ENCODE data around the gene ADAM30. TPM values are rescaled to one million over a fixed set of nuclear protein-coding genes. Genes with fewer than 3 reads are reported as not detected.

Gene ADAM30
- total and polyA plus RNA-seq, 8 donors, result not detected

- Histone ChIP-seq H3K27ac (no peak overlapping the region), H3K4me1 (no peaks in the 10 kb centered on the region), H3K9me3 (no peaks in the 10 kb centered on the region), H3K27me3 (peaks cover 0 to 13% of the 10 kb centered on the region in 2 donors), H3K36me3 (no peaks in the 10 kb centered on the region), H3K4me3 (no peak overlapping the region)
- no peak for DNase-seq
- intact Hi-C loops (cut with DNase I), result no loop called here
- TF ChIP-seq CTCF (IDR thresholded peaks at IDR 0.05), result no peak
- no peak for ATAC-seq
These were observed 2.3 kb downstream of the ADAM30 start for GRCh38 chr1:119893827-119894700.

- no peak for DNase-seq
- no peaks in the 10 kb centered on the region for H3K36me3 ChIP-seq
- ATAC-seq, result no peak
- no peaks in the 10 kb centered on the region for H3K4me1 ChIP-seq
- H3K27me3 ChIP-seq, result peaks cover 0 to 13% of the 10 kb centered on the region in 2 donors
- no peak overlapping the region for H3K27ac ChIP-seq
- no peak overlapping the region for H3K4me3 ChIP-seq
- intact Hi-C loops (cut with DNase I), result no loop called here
- peaks cover 0 to 5% of the 10 kb centered on the region in 2 donors for H3K9me3 ChIP-seq
- TF ChIP-seq CTCF (IDR thresholded peaks at IDR 0.05), result no peak
These were observed 3.0 kb downstream of the ADAM30 start for GRCh38 chr1:119893238-119893791.

- peaks cover 0 to 11% of the 10 kb centered on the region in 2 donors for H3K27me3 ChIP-seq
- intact Hi-C loops (cut with DNase I), result no loop called here
- H3K27ac ChIP-seq, result no peak overlapping the region
- H3K4me3 ChIP-seq, result no peak overlapping the region
- DNase-seq, result no peak
- H3K9me3 ChIP-seq, result peaks cover 0 to 7% of the 10 kb centered on the region in 2 donors
- ATAC-seq, result no peak
- H3K4me1 ChIP-seq, result no peaks in the 10 kb centered on the region
- TF ChIP-seq CTCF (IDR thresholded peaks at IDR 0.05), result no peak
- H3K36me3 ChIP-seq, result no peaks in the 10 kb centered on the region
These were observed 4.9 kb downstream of the ADAM30 start for GRCh38 chr1:119891386-119891785.

- Histone ChIP-seq H3K4me1 (no peaks in the 10 kb centered on the region), H3K27ac (no peak overlapping the region), H3K9me3 (peaks cover 0 to 7% of the 10 kb centered on the region in 2 donors), H3K4me3 (no peak overlapping the region), H3K27me3 (no peaks in the 10 kb centered on the region), H3K36me3 (no peaks in the 10 kb centered on the region)
- ATAC-seq (no peak), DNase-seq (no peak)
- intact Hi-C loops (cut with DNase I), result no loop called here
- TF ChIP-seq CTCF (IDR thresholded peaks at IDR 0.05), result no peak
These were observed 7.8 kb downstream of the ADAM30 start for GRCh38 chr1:119888476-119888875.

- intact Hi-C loops (cut with DNase I), result no loop called here
These were observed 8.9 kb downstream of the ADAM30 start for GRCh38 chr1:119887427-119887826.

More at GRCh38 chr1:119887427-119887826, 8.9 kb downstream of the ADAM30 start:
- no peak overlapping the region for H3K4me3 ChIP-seq
- no peaks in the 10 kb centered on the region for H3K4me1 ChIP-seq
- peaks cover 0 to 7% of the 10 kb centered on the region in 2 donors for H3K9me3 ChIP-seq
- no peak for TF ChIP-seq CTCF (IDR thresholded peaks at IDR 0.05)
- ATAC-seq, result no peak
- H3K27me3 ChIP-seq, result no peaks in the 10 kb centered on the region
- H3K27ac ChIP-seq, result no peak overlapping the region
- no peak for DNase-seq
- no peaks in the 10 kb centered on the region for H3K36me3 ChIP-seq
